Transverse colon (tissue), 4 donors: Measurements from ENCODE around the gene MSI2. TPM values are rescaled to one million over a fixed set of nuclear protein-coding genes. Genes with fewer than 3 reads are reported as not detected.

Experiments used
- DNase-seq: peaks from one replicate; pipeline ENCODE4 v3.0.0-alpha.2; 2019
- H3K27ac ChIP-seq, 4 donors: fragments of 200-600 bp; sonication (generic); 2 replicates each; pipeline ENCODE4 v1.5.1; 2016 to 2018; ENCODE audit warnings: inconsistent platforms in 4 of 4
- H3K27me3 ChIP-seq: fragments of 200-600 bp; sonication (generic); 2 replicates; pipeline ENCODE4 v1.5.1; 2017; ENCODE audit warnings: inconsistent platforms
- H3K36me3 ChIP-seq, 4 donors: fragments of 200-600 bp; sonication (generic); 2 replicates each; pipeline ENCODE4 v1.5.1; 2017 to 2019; ENCODE audit warnings: inconsistent platforms in 4 of 4
- H3K4me1 ChIP-seq, 4 donors: fragments of 200-600 bp; sonication (generic); 2 replicates each; pipeline ENCODE4 v1.5.1; 2017 to 2020; ENCODE audit warnings: inconsistent platforms in 4 of 4
- H3K4me3 ChIP-seq, 4 donors: fragments of 200-600 bp; sonication (generic); 1 replicate in 1 of 4; 2 replicates in 3 of 4; pipeline versions ENCODE4 v1.5.1 to v1.6.1; 2017 to 2019; ENCODE audit warnings: inconsistent platforms in 4 of 4
- H3K9me3 ChIP-seq, 2 donors: fragments of 200-600 bp; sonication (generic); 2 replicates each; pipeline ENCODE4 v1.5.1; 2017 to 2019; ENCODE audit warnings: inconsistent platforms in 2 of 2
- EP300 ChIP-seq: sonication (generic); formaldehyde crosslinking; IDR thresholded peaks from one replicate; pipeline ENCODE4 v1.6.1; 2017; ENCODE audit warnings: antibody characterized with exemption, low read depth
- POLR2A ChIP-seq: fragments of 450-650 bp; IDR thresholded peaks from one replicate; pipeline ENCODE4 v1.6.1; 2016; ENCODE audit warnings: antibody characterized with exemption, mild to moderate bottlenecking, moderate library complexity
- POLR2AphosphoS5 ChIP-seq, 3 donors: sonication (generic); formaldehyde crosslinking; IDR thresholded peaks; one replicate each; pipeline ENCODE4 v1.6.1; 2016; ENCODE audit warnings: antibody characterized with exemption in 3 of 3
- WGBS, 2 donors: methylation state at CpG; one replicate each; pipeline ENCODE4 v1.1.5; 2018; ENCODE audit warnings: low coverage in 1 of 2; 5-methylcytosine and 5-hydroxymethylcytosine counted together
- in situ Hi-C, 4 donors: fragments of 200-750 bp; cut with MboI; loops; one replicate each; pipeline versions ENCODE4 v1.15.0 to v1.15.1; 2017; ENCODE audit warnings: low sequenced_read_pairs in 3 of 4, low pct_ligation_motif_present in 1 of 4, low pct_unique_long_range_greater_than_20kb in 1 of 4
- intact Hi-C: fragments of 100-400 bp; cut with DNase I; formaldehyde crosslinking; loops from one replicate; pipeline ENCODE4 v1.15.1; 2023; ENCODE audit warnings: low total_unique reads
- total RNA-seq, 4 donors: library from RNA; depleted of rRNA; stranded (reverse); fragments of >200 nt; gene quantifications; one replicate each; pipeline ENCODE4 v1.1.0, GENCODE V29; 2016
- TF ChIP-seq, protein P1 (sequence below), 5 experiments: fragments of 200-600 bp in 3 of 5; fragments of 450-650 bp in 2 of 5; sonication (generic) in 3 of 5; IDR thresholded peaks; 1 replicate in 2 of 5; 2 replicates in 3 of 5; pipeline ENCODE4 v1.5.1; 2016 to 2017; ENCODE audit warnings: antibody characterized with exemption in 5 of 5, inconsistent platforms in 3 of 5, mild to moderate bottlenecking in 2 of 5, moderate library complexity in 1 of 5

The MSI2 gene
- total RNA-seq, 4 donors from 2014 or later, result 20.6 to 36.0 (median 29.3) TPM

DNA sequence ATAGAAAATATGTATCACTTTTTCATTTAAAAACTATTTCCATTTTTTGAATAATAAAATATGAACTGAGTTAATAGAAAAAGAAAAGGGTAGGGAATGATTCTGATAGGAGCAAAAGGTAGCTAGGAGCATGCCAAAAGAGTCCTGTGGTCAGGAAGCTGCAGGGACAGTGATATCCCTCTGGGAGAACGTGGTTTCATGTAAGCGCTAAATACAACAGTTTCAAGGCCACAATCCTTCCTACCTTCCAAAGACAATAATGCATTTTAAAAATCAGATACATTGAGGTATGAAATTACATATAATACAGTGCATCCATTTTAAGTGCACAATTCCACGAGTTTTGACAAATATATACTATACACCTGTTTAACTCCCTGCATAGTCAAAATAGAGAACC, 432.9 kb downstream of the MSI2 start:
- Histone ChIP-seq H3K27ac (no peak overlapping the region), H3K9me3 (no peaks in the 10 kb centered on the region), H3K36me3 (no peaks in the 10 kb centered on the region), H3K27me3 (no peaks in the 10 kb centered on the region), H3K4me1 (no peaks in the 10 kb centered on the region), H3K4me3 (no peak overlapping the region)
- in situ Hi-C loops (no loop called here), intact Hi-C loops (no loop called here)
- no peak for TF ChIP-seq POLR2AphosphoS5 (IDR thresholded peaks at IDR 0.05)
- no peak for TF ChIP-seq EP300
- TF ChIP-seq POLR2A, result no peak
- TF ChIP-seq, protein P1, sequence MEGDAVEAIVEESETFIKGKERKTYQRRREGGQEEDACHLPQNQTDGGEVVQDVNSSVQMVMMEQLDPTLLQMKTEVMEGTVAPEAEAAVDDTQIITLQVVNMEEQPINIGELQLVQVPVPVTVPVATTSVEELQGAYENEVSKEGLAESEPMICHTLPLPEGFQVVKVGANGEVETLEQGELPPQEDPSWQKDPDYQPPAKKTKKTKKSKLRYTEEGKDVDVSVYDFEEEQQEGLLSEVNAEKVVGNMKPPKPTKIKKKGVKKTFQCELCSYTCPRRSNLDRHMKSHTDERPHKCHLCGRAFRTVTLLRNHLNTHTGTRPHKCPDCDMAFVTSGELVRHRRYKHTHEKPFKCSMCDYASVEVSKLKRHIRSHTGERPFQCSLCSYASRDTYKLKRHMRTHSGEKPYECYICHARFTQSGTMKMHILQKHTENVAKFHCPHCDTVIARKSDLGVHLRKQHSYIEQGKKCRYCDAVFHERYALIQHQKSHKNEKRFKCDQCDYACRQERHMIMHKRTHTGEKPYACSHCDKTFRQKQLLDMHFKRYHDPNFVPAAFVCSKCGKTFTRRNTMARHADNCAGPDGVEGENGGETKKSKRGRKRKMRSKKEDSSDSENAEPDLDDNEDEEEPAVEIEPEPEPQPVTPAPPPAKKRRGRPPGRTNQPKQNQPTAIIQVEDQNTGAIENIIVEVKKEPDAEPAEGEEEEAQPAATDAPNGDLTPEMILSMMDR (IDR thresholded peaks at IDR 0.05), result no peak
- WGBS, 2 donors, result 47 to 72% methylated on average over 3 of the region's 3 CpGs
- DNase-seq, result no peak

DNA sequence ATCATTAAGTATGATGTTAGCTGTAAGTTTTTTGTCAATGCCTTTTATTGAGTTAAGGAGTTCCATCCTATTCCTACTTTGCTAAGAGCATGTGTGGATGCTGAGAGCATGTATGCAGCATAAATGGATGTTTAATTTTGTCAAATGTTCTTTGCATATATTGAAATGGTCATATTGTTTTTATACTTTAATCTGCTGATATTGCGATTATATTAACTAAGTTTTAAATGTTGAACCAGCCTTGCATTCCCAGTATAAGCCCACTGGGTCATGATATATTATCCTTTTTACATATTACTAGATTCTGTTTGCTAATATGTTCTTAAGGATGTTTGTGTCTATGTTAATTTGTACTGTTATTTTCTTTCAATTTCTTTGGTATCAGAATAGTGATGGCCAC, 435.6 kb downstream of the MSI2 start:
- 97 to 100% methylated on average over 1 of the region's 1 CpG for WGBS, 2 donors
- Histone ChIP-seq H3K9me3 (no peaks in the 10 kb centered on the region), H3K4me1 (no peaks in the 10 kb centered on the region), H3K4me3 (no peak overlapping the region), H3K36me3 (no peaks in the 10 kb centered on the region), H3K27me3 (no peaks in the 10 kb centered on the region), H3K27ac (no peak overlapping the region)
- in situ Hi-C loops (no loop called here), intact Hi-C loops (no loop called here)
- TF ChIP-seq, protein P1 (IDR thresholded peaks at IDR 0.05), result no peak
- TF ChIP-seq POLR2A (no peak), POLR2AphosphoS5 (IDR thresholded peaks at IDR 0.05) (no peak), EP300 (no peak)
- DNase-seq, result no peak

DNA sequence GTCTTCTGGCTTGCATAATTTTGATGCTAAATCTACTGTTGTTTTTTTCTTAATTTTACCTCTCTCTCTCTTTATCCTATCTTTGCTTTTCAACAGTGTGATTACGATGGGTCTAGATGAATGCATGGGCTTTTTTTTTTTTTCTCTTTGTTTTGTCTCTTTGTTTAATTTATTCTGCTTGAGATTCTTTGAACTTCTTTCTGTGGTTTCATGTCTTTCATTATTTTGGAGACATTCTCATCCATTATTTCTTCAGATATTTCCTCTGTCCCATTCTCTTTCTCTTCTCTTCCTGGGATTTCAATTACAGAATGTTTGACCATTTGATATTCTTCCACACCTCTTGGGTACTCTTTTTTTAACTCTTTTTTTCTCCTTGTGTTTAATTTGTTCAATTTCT, 436.4 kb downstream of the MSI2 start:
- no peak overlapping the region for H3K27ac ChIP-seq
- H3K9me3 ChIP-seq, result no peaks in the 10 kb centered on the region
- in situ Hi-C loops (no loop called here), intact Hi-C loops (no loop called here)
- DNase-seq, result no peak
- no peaks in the 10 kb centered on the region for H3K36me3 ChIP-seq
- no peaks in the 10 kb centered on the region for H3K27me3 ChIP-seq
- 92 to 100% methylated on average over 1 of the region's 1 CpG for WGBS, 2 donors
- H3K4me1 ChIP-seq, result no peaks in the 10 kb centered on the region
- H3K4me3 ChIP-seq, result no peak overlapping the region
- TF ChIP-seq POLR2AphosphoS5 (IDR thresholded peaks at IDR 0.05), result no peak
- TF ChIP-seq POLR2A, result no peak
- TF ChIP-seq, protein P1 (IDR thresholded peaks at IDR 0.05), result no peak
- no peak for TF ChIP-seq EP300

DNA sequence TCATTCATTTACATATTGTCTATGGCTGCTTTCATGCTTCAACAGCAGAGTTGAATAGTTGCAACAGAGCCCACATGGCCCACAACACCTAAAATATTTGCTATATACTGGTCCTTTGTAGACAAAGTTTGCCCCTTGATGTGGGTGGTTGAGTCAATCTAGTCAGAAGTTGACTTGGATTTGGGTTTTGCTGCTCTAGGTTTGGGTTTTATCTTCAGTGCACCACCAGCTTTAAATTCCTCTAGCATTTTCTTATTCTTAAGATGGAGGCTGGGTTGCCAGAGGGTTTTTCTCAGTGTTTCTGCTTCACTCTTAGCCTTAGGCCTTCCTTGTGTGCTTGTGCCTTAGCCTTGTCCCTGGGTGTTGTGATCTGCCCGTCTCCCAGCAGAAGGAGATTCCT, 437.7 kb downstream of the MSI2 start:
- 88 to 100% methylated on average over 1 of the region's 1 CpG for WGBS, 2 donors
- Histone ChIP-seq H3K36me3 (no peaks in the 10 kb centered on the region), H3K4me1 (peaks cover 0 to 6% (median 2%) of the 10 kb centered on the region in 4 donors), H3K9me3 (no peaks in the 10 kb centered on the region), H3K27ac (no peak overlapping the region), H3K27me3 (no peaks in the 10 kb centered on the region), H3K4me3 (no peak overlapping the region)
- no peak for DNase-seq
- TF ChIP-seq POLR2A (no peak), EP300 (no peak)
- in situ Hi-C loops (no loop called here), intact Hi-C loops (no loop called here)

DNA sequence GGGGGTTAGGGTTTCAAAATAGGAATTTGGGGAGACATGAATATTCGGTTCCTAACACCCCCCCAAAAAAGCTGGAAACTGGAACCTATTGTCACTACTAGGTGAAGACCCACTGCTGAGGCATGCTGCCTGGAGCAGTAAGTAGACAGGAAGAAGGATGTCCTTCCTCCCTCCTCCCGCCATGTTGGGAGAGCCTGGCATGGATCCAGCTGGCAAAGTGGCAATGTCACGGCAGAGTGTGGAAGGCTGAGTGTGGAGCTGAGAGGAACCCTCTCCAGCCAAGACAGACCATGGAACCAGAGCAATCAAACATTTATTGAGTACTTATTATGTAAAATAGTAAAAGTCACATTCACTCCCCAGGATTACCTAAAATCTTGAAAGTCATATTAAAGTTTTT, 439.7 kb downstream of the MSI2 start:
- Histone ChIP-seq H3K4me3 (no peak overlapping the region), H3K9me3 (no peaks in the 10 kb centered on the region), H3K4me1 (peaks cover 0 to 6% (median 2%) of the 10 kb centered on the region in 4 donors), H3K27ac (no peak overlapping the region), H3K36me3 (no peaks in the 10 kb centered on the region), H3K27me3 (no peaks in the 10 kb centered on the region)
- in situ Hi-C loops, result no loop called here
- intact Hi-C loops, result no loop called here
- 77 to 85% methylated on average over 2 to 3 of the region's 3 CpGs for WGBS, 2 donors
- no peak for DNase-seq
- TF ChIP-seq, protein P1 (IDR thresholded peaks at IDR 0.05), result no peak
- TF ChIP-seq POLR2A, result no peak
- no peak for TF ChIP-seq POLR2AphosphoS5 (IDR thresholded peaks at IDR 0.05)
- TF ChIP-seq EP300, result no peak
